GM13976 (cell line): Measurements from ENCODE around the gene FIGNL1.

Experiments
- DNase-seq: peaks from one replicate; pipeline ENCODE4 v3.0.0; 2012; ENCODE audit warnings: low spot score
- CTCF ChIP-seq: IDR thresholded peaks from 2 replicates; pipeline ENCODE4 v1.5.1; 2012; ENCODE audit warnings: borderline replicate concordance, mild to moderate bottlenecking; ENCODE audit not compliant: insufficient read depth; ENCODE audit errors: extremely low read depth, missing control alignments, control extremely low read depth
- in situ Hi-C: fragments of 300-500 bp; cut with MboI; formaldehyde crosslinking; loops from one replicate; pipeline ENCODE4 v1.12.0; 2022; ENCODE audit warnings: low sequenced_read_pairs, mixed read lengths, inconsistent platforms; ENCODE audit not compliant: unreplicated experiment

Gene FIGNL1

GRCh38 chr7:50492770-50493519, 42.8 kb upstream of the FIGNL1 start:
- in situ Hi-C loops, result no loop called here
- TF ChIP-seq CTCF, result no peak
- no peak for DNase-seq

GRCh38 chr7:50491943-50492342, 41.8 kb upstream of the FIGNL1 start:
- TF ChIP-seq CTCF, result no peak
- DNase-seq, result no peak
- in situ Hi-C loops, result no loop called here

- in situ Hi-C loops, result no loop called here
- no peak for DNase-seq
- no peak for TF ChIP-seq CTCF
Observed at GRCh38 chr7:50491209-50491608, 41.1 kb upstream of the FIGNL1 start.

- in situ Hi-C loops, result no loop called here
- TF ChIP-seq CTCF, result no peak
- no peak for DNase-seq
Observed at GRCh38 chr7:50488379-50488778, 38.2 kb upstream of the FIGNL1 start.

- in situ Hi-C loops, result no loop called here
- no peak for DNase-seq
Observed at GRCh38 chr7:50486512-50486911, 36.4 kb upstream of the FIGNL1 start.

GRCh38 chr7:50481867-50482266, 31.7 kb upstream of the FIGNL1 start:
- TF ChIP-seq CTCF, result no peak
- no peak for DNase-seq
- in situ Hi-C loops, result no loop called here

More at GRCh38 chr7:50486512-50486911, 36.4 kb upstream of the FIGNL1 start:
- no peak for TF ChIP-seq CTCF
